ENCODE data around the gene KRTAP5-2.
"Not testable (repeated sequence)": the region's sequence is repeated elsewhere in the genome, so short reads cannot be mapped to it uniquely, and the experiment has no call there.

Gene KRTAP5-2

GRCh38 chr11:1628506-1629325 is 30.6 kb upstream of the KRTAP5-2 start:
- DNase-seq (ENCODE audit: low spot score) = no peak

- DNase-seq (ENCODE audit: low spot score) = no peak
Measured at GRCh38 chr11:1625541-1625940, 27.4 kb upstream of the KRTAP5-2 start.

GRCh38 chr11:1624621-1625020 is 26.5 kb upstream of the KRTAP5-2 start:
- no peak for DNase-seq (ENCODE audit: low spot score)

- no peak for DNase-seq (ENCODE audit: low spot score)
Measured at GRCh38 chr11:1623716-1624115, 25.6 kb upstream of the KRTAP5-2 start.

GRCh38 chr11:1622086-1622485 is 24.0 kb upstream of the KRTAP5-2 start, which contains the start of gene KRTAP5-4:
Gene KRTAP5-4, minus strand, starts transcription at chr11:1622138. Its CDS starts 45 bp downstream, at chr11:1622093.
- DNase-seq (ENCODE audit: low spot score) = no peak

- no peak for DNase-seq (ENCODE audit: low spot score)
Measured at GRCh38 chr11:1619449-1619848, 21.4 kb upstream of the KRTAP5-2 start.

GRCh38 chr11:1618231-1618630 is 20.1 kb upstream of the KRTAP5-2 start:
- DNase-seq (ENCODE audit: low spot score) = no peak

GRCh38 chr11:1608363-1608762 is 10.3 kb upstream of the KRTAP5-2 start, which contains the start of gene KRTAP5-3:
Gene KRTAP5-3, minus strand, starts transcription at chr11:1608463. Its CDS starts 78 bp downstream, at chr11:1608385.
- no peak for DNase-seq (ENCODE audit: low spot score)

- DNase-seq (ENCODE audit: low spot score) = not testable (repeated sequence)
Measured at GRCh38 chr11:1607901-1608300, 9.8 kb upstream of the KRTAP5-2 start.

GRCh38 chr11:1607156-1607845 is 9.2 kb upstream of the KRTAP5-2 start:
- DNase-seq (ENCODE audit: low spot score) = not testable (repeated sequence)

GRCh38 chr11:1605923-1606322 is 7.8 kb upstream of the KRTAP5-2 start:
- not testable (repeated sequence) for DNase-seq (ENCODE audit: low spot score)

GRCh38 chr11:1604711-1605110 is 6.6 kb upstream of the KRTAP5-2 start:
- DNase-seq (ENCODE audit: low spot score) = no peak

- DNase-seq (ENCODE audit: low spot score) = no peak
Measured at GRCh38 chr11:1604181-1604580, 6.1 kb upstream of the KRTAP5-2 start.

GRCh38 chr11:1603629-1604028 is 5.5 kb upstream of the KRTAP5-2 start:
- no peak for DNase-seq (ENCODE audit: low spot score)

GRCh38 chr11:1601663-1602062 is 3.6 kb upstream of the KRTAP5-2 start:
- not testable (repeated sequence) for DNase-seq (ENCODE audit: low spot score)

GRCh38 chr11:1600626-1601025 is 2.5 kb upstream of the KRTAP5-2 start:
- no peak for DNase-seq (ENCODE audit: low spot score)

- DNase-seq (ENCODE audit: low spot score) = no peak
Measured at GRCh38 chr11:1598816-1599215, 722 bp upstream of the KRTAP5-2 start.

GRCh38 chr11:1598406-1598805 is 312 bp upstream of the KRTAP5-2 start:
- DNase-seq (ENCODE audit: low spot score) = not testable (repeated sequence)

GRCh38 chr11:1597331-1597993 is 632 bp downstream of the KRTAP5-2 start:
- no peak for DNase-seq (ENCODE audit: low spot score)

GRCh38 chr11:1596576-1597121 is 1.4 kb downstream of the KRTAP5-2 start:
- not testable (repeated sequence) for DNase-seq (ENCODE audit: low spot score)

GRCh38 chr11:1595994-1596575 is 2.0 kb downstream of the KRTAP5-2 start:
- not testable (repeated sequence) for DNase-seq (ENCODE audit: low spot score)

GRCh38 chr11:1592628-1593027 is 5.5 kb downstream of the KRTAP5-2 start:
- no peak for DNase-seq (ENCODE audit: low spot score)
